DND-41 (cell line): ENCODE measurements around the gene IFFO2.

Experiments used
- CTCF ChIP-seq: IDR thresholded peaks from 2 replicates; pipeline ENCODE4 v1.5.1; 2012; ENCODE audit warnings: borderline replicate concordance, low read length, moderate library complexity, mild to moderate bottlenecking; ENCODE audit not compliant: poor library complexity, severe bottlenecking; ENCODE audit errors: extremely low read depth
- EZH2 ChIP-seq: IDR thresholded peaks from 3 replicates; pipeline ENCODE4 v1.6.1; 2012; ENCODE audit warnings: borderline replicate concordance, low read depth, mild to moderate bottlenecking, moderate library complexity, low read length, inconsistent platforms; ENCODE audit not compliant: severe bottlenecking

GRCh38 chr1:18939398-18940302 lies 16.8 kb downstream of the IFFO2 start:
- TF ChIP-seq CTCF (no peak), EZH2 (no peak)
